ENCODE measurements around the gene USP5.
A peak's percentile ranks its signal among the peaks of the same experiment; 100 is the strongest.
"Not testable (repeated sequence)": the region's sequence is repeated elsewhere in the genome, so short reads cannot be mapped to it uniquely, and the experiment has no call there.

The USP5 gene

GRCh38 chr12:6871052-6871957 lies 19.4 kb downstream of the USP5 start:
- peak; percentile 37 for DNase-seq
- no peaks in the 10 kb centered on the region for H3K9me3 ChIP-seq (ENCODE audit: severe bottlenecking)
- TF ChIP-seq CTCF (IDR thresholded peaks at IDR 0.05; ENCODE audit: low read depth, low read length), result no peak
- no peak overlapping the region for H3K4me3 ChIP-seq (ENCODE audit: low read depth, low read length)
- H3K36me3 ChIP-seq, result peaks cover 50% of the 10 kb centered on the region
- no peaks in the 10 kb centered on the region for H3K27me3 ChIP-seq (ENCODE audit: insufficient read depth, low read depth, severe bottlenecking)
- H3K27ac ChIP-seq, result no peak overlapping the region; the same call in none of the 2 replicates

GRCh38 chr12:6872073-6873048 lies 20.4 kb downstream of the USP5 start:
- peak; percentile 98 for TF ChIP-seq CTCF (IDR thresholded peaks at IDR 0.05; ENCODE audit: low read depth, low read length)
- no peaks in the 10 kb centered on the region for H3K9me3 ChIP-seq (ENCODE audit: severe bottlenecking)
- H3K4me3 ChIP-seq (ENCODE audit: low read depth, low read length), result peak overlapping the region; percentile 53
- H3K27ac ChIP-seq, result peak overlapping the region; percentile 47
- H3K27me3 ChIP-seq (ENCODE audit: insufficient read depth, low read depth, severe bottlenecking), result no peaks in the 10 kb centered on the region
- peaks cover 54% of the 10 kb centered on the region for H3K36me3 ChIP-seq
- DNase-seq, result peak; percentile 85

- Histone ChIP-seq H3K4me3 (ENCODE audit: low read depth, low read length) (peak within 1 kb of the TSS; percentile 53), H3K36me3 (peaks cover 45% of the 10 kb centered on the region), H3K9me3 (ENCODE audit: severe bottlenecking) (no peaks in the 10 kb centered on the region), H3K27me3 (ENCODE audit: insufficient read depth, low read depth, severe bottlenecking) (no peaks in the 10 kb centered on the region), H3K27ac (peak within 1 kb of the TSS; percentile 47)
- peak; percentile 99 for DNase-seq
- TF ChIP-seq CTCF (IDR thresholded peaks at IDR 0.05; ENCODE audit: low read depth, low read length), result no peak
These were observed 21.4 kb downstream of the USP5 start, which contains the start of gene SPSB2 for GRCh38 chr12:6873094-6874014. TSS of gene SPSB2 (minus strand) at chr12:6873303. CDS start at chr12:6872901, 402 bp downstream.

GRCh38 chr12:6874015-6874368 lies 22.0 kb downstream of the USP5 start:
- Histone ChIP-seq H3K4me3 (ENCODE audit: low read depth, low read length) (peak overlapping the region; percentile 53), H3K36me3 (peaks cover 38% of the 10 kb centered on the region)
- not testable (repeated sequence) for DNase-seq; H3K27ac ChIP-seq; H3K9me3 ChIP-seq (ENCODE audit: severe bottlenecking); H3K27me3 ChIP-seq (ENCODE audit: insufficient read depth, low read depth, severe bottlenecking)

GRCh38 chr12:6879824-6880223 lies 27.9 kb downstream of the USP5 start:
- DNase-seq; H3K9me3 ChIP-seq (ENCODE audit: severe bottlenecking); H3K4me3 ChIP-seq (ENCODE audit: low read depth, low read length); H3K27ac ChIP-seq; H3K27me3 ChIP-seq (ENCODE audit: insufficient read depth, low read depth, severe bottlenecking): not testable (repeated sequence)
- H3K36me3 ChIP-seq, result peaks cover 15% of the 10 kb centered on the region

GRCh38 chr12:6883252-6883651 lies 31.3 kb downstream of the USP5 start:
- Histone ChIP-seq H3K36me3 (peaks cover 13% of the 10 kb centered on the region), H3K9me3 (ENCODE audit: severe bottlenecking) (no peaks in the 10 kb centered on the region), H3K27ac (no peak overlapping the region), H3K4me3 (ENCODE audit: low read depth, low read length) (no peak overlapping the region), H3K27me3 (ENCODE audit: insufficient read depth, low read depth, severe bottlenecking) (no peaks in the 10 kb centered on the region)
- no peak for TF ChIP-seq CTCF (IDR thresholded peaks at IDR 0.05; ENCODE audit: low read depth, low read length)
- DNase-seq, result no peak
